ENCODE measurements around the gene HEG1.

DNA sequence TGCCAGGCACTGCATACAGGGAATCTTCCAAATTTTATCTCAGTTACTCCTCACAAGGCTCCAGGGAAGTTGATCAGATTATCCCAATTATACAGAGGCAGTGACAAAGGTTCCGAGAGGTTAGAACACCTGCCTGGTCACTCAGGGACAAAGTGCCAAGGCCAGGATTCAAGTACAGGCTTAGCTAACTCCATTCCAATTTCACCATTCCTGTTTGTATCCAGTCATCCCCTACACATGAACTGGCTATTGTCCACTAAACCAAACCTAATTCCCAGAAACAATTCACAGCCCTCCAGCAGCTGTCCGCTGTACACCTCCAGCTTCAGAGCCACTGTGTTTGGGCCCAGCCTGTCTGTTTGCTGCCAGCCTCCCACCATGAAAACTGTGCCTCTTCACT, 137.3 kb downstream of the HEG1 start:
- no peak for TF ChIP-seq CTCF (IDR thresholded peaks at IDR 0.05; ENCODE audit: insufficient read depth, low read length, poor library complexity, severe bottlenecking)
- TF ChIP-seq EZH2phosphoT487 (conservative IDR thresholded peaks at IDR 0.05; ENCODE audit: low read length): no peak

All from SU-DHL-6 (cell line).